C4-2B (cell line): ENCODE measurements around the gene C7orf33.

Experiments used
- CTCF ChIP-seq: fragments of 450-650 bp; conservative IDR thresholded peaks from 2 replicates; pipeline ENCODE4 v1.5.1; 2017; ENCODE audit warnings: mild to moderate bottlenecking
- ZFX ChIP-seq: fragments of 450-650 bp; IDR thresholded peaks from 2 replicates; pipeline ENCODE4 v1.6.1; 2017

- peak; percentile 97 for TF ChIP-seq CTCF
- TF ChIP-seq ZFX, result no peak
Measured at GRCh38 chr7:148575640-148576411, 14.7 kb upstream of the C7orf33 start.
